CD8-positive, alpha-beta memory T cell (primary cell): ENCODE results near the gene LRRC9. TPM values are rescaled to one million over a fixed set of nuclear protein-coding genes. Genes with fewer than 3 reads are reported as not detected.
"Not testable (repeated sequence)": the region's sequence is repeated elsewhere in the genome, so short reads cannot be mapped to it uniquely, and the experiment has no call there.

Experiments used
- CTCF ChIA-PET: fragments of 350-600 bp; sonication (Branson Sonifier 250); formaldehyde crosslinking; loops from one replicate; lab custom pipeline; 2021; ENCODE audit warnings: antibody characterized with exemption; lab: Charles Lee
- POLR2A ChIA-PET: fragments of 350-600 bp; sonication (Branson Sonifier 250); formaldehyde crosslinking; loops from one replicate; lab custom pipeline; 2021; ENCODE audit warnings: antibody characterized with exemption; lab: Charles Lee
- DNase-seq, 5 donors: peaks; one replicate each; pipeline versions ENCODE4 v3.0.0 to v3.0.0-alpha.2; 2020 to 2022; ENCODE audit warnings: mixed read lengths in 1 of 5
- H3K27ac ChIP-seq: one replicate; pipeline ENCODE4 v1.7.0; 2013; ENCODE audit warnings: low read depth, mild to moderate bottlenecking, low read length, moderate library complexity
- H3K27me3 ChIP-seq: 2 replicates; pipeline ENCODE4 v1.7.0; 2013; ENCODE audit warnings: low read length, mild to moderate bottlenecking; ENCODE audit not compliant: insufficient read depth, poor library complexity, severe bottlenecking
- H3K36me3 ChIP-seq: 2 replicates; pipeline ENCODE4 v1.7.0; 2013; ENCODE audit warnings: mild to moderate bottlenecking, low read length, moderate library complexity; ENCODE audit not compliant: insufficient read depth
- H3K4me1 ChIP-seq: 2 replicates; pipeline ENCODE4 v1.7.0; 2013; ENCODE audit warnings: mild to moderate bottlenecking, low read length, moderate library complexity; ENCODE audit not compliant: insufficient read depth
- H3K4me3 ChIP-seq: 2 replicates; pipeline ENCODE4 v1.7.0; 2013; ENCODE audit warnings: mild to moderate bottlenecking, low read length
- H3K9me3 ChIP-seq: 2 replicates; pipeline ENCODE4 v1.7.0; 2013; ENCODE audit warnings: mild to moderate bottlenecking, low read length
- H3K27ac Mint-ChIP-seq, 8 donors: one replicate each; pipeline ENCODE4 v1.8.0; 2020 to 2021; ENCODE audit warnings: mixed read lengths in 8 of 8, mild to moderate bottlenecking in 6 of 8, inconsistent platforms in 3 of 8, moderate library complexity in 3 of 8
- H3K27me3 Mint-ChIP-seq, 2 donors: one replicate each; pipeline ENCODE4 v1.8.0; 2020 to 2021; ENCODE audit warnings: mixed read lengths in 2 of 2, mild to moderate bottlenecking in 1 of 2, moderate library complexity in 1 of 2
- H3K36me3 Mint-ChIP-seq, 3 donors: one replicate each; pipeline ENCODE4 v1.8.0; 2020 to 2021; ENCODE audit warnings: mixed read lengths in 3 of 3, inconsistent platforms in 1 of 3, mild to moderate bottlenecking in 1 of 3
- H3K4me1 Mint-ChIP-seq, 3 donors: one replicate each; pipeline ENCODE4 v1.8.0; 2020 to 2021; ENCODE audit warnings: mixed read lengths in 3 of 3, inconsistent platforms in 1 of 3, mild to moderate bottlenecking in 1 of 3
- H3K4me3 Mint-ChIP-seq, 7 donors: one replicate each; pipeline ENCODE4 v1.8.0; 2020 to 2021; ENCODE audit warnings: mixed read lengths in 7 of 7, mild to moderate bottlenecking in 6 of 7, moderate library complexity in 4 of 7, inconsistent platforms in 2 of 7
- H3K9me3 Mint-ChIP-seq, 5 donors: one replicate each; pipeline ENCODE4 v1.8.0; 2020 to 2022; ENCODE audit warnings: mixed read lengths in 5 of 5, mild to moderate bottlenecking in 3 of 5, moderate library complexity in 2 of 5, inconsistent platforms in 1 of 5
- polyA plus RNA-seq: library from polyadenylated mRNA; unstranded; fragments of 300-500 nt; fragmentation: Illumina TruSeq; gene quantifications from one replicate; pipeline ENCODE4 v1.2.3, GENCODE V29; 2021
- total RNA-seq, 2 experiments: library from RNA; stranded (reverse); gene quantifications; one replicate each; pipeline ENCODE4 v1.2.3, GENCODE V29; 2021

The LRRC9 gene
- total and polyA plus RNA-seq, 3 experiments from 2014 or later = not detected

DNA sequence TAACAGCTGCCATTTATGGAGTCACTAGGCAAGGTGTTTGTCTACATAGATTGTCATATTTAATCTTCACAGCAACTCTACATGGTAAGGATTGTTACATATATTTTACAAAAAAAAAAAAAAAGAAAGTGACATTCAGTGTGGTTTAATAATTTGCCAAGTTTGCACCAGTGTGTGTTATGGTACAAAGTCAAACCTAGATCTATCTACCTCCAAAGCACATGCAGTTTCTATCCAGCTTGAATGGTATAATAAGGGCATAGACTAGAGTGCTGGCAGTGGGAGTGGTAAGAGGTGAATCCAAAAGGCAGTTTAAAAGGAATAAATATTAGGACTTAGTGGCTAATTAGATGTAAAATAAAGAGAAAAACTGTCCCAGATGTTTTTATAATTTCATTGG is 105.6 kb downstream of the LRRC9 start:
- ChIA-PET POLR2A (no interaction called here), CTCF (no interaction called here)
- H3K4me1 Mint-ChIP-seq = no peaks in the 10 kb centered on the region

DNA sequence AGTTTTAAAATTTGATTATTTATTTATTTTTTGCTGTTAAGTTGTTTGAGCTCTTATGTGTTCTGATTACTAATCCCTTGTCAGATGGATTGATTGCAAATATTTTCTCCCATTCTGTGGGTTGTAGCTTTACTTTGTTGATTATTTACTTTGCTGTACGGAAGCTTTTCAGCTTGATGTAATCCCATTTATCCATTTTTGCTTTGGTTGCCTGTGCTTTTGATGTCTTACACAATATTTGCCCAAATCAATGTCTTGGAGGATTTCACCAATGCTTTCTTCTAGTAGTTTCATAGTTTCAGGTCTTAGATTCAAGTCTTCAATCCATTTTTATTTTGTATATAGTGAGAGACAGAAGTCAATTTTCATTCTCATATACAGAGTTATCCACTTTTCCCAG is 115.2 kb downstream of the LRRC9 start:
- Histone ChIP-seq H3K27ac (no peak overlapping the region), H3K9me3 (no peaks in the 10 kb centered on the region), H3K4me3 (no peak overlapping the region), H3K36me3 (no peaks in the 10 kb centered on the region), H3K4me1 (no peaks in the 10 kb centered on the region), H3K27me3 (no peaks in the 10 kb centered on the region)
- H3K4me1 Mint-ChIP-seq = no peaks in the 10 kb centered on the region
- peaks cover 0 to 10% (median 0%) of the 10 kb centered on the region in 5 donors for H3K9me3 Mint-ChIP-seq
- H3K4me3 Mint-ChIP-seq = no peak overlapping the region
- POLR2A ChIA-PET = no interaction called here
- peaks cover 6 to 22% of the 10 kb centered on the region in 2 donors for H3K27me3 Mint-ChIP-seq
- H3K36me3 Mint-ChIP-seq = peaks cover 0 to 6% (median 0%) of the 10 kb centered on the region in 3 donors
- H3K27ac Mint-ChIP-seq = no peak overlapping the region
- no peak for DNase-seq
- CTCF ChIA-PET = no interaction called here

More for the DNA sequence above, 105.6 kb downstream of the LRRC9 start:
- no peak for DNase-seq
- H3K4me3 Mint-ChIP-seq = no peak overlapping the region
- H3K36me3 Mint-ChIP-seq = no peaks in the 10 kb centered on the region
- H3K9me3 Mint-ChIP-seq = peaks cover 0 to 1% (median 0%) of the 10 kb centered on the region in 5 donors
- H3K4me1 ChIP-seq = no peaks in the 10 kb centered on the region
- H3K4me3 ChIP-seq = no peak overlapping the region
- H3K27me3 Mint-ChIP-seq = peaks cover 7 to 11% of the 10 kb centered on the region in 2 donors
- H3K27ac Mint-ChIP-seq = no peak overlapping the region
- H3K27ac ChIP-seq = no peak overlapping the region
- H3K27me3 ChIP-seq = no peaks in the 10 kb centered on the region
- no peaks in the 10 kb centered on the region for H3K36me3 ChIP-seq
- H3K9me3 ChIP-seq = no peaks in the 10 kb centered on the region

DNA sequence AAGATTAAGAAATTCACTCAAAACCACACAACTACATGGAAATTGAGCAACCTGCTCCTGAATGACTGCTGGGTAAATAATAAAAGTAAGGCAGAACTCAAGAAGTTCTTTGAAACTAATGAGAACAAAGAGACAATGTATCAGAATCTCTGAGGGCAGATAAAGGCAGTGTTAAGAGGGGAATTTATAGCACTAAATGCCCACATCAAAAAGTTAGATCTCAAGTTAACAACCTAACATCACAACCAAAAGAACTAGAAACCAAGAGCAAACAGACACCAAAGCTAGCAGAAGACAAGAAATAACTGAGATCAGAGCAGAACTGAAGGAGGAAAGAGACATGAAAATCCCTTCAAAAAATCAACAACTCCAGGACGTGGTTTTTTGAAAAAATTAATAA is 128.0 kb downstream of the LRRC9 start:
- CTCF ChIA-PET, POLR2A ChIA-PET: not testable (repeated sequence)

DNA sequence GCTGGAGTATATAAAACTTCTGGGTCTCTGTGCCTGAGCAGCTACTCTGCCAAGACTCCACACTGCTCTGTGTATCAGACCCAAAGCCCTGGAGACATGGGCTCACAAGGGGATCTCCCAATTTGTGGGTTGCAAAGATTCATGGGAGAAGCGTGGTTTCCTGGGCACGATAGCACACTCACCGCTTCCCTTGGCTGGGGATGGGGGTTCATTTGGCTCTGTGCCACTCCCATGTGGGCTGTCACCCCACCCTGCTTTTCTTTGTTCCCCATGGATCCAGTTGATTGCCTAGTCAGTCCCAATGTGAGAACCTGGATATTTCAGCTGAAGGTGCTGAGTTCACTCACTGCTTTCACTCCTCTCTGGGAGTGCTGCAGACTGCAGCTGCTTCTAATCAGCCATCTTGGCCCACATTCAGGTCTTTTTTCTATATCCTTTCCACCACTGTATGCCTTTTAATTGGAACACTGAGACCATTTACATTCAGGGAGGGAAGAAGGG is 131.8 kb downstream of the LRRC9 start:
- CTCF ChIA-PET = no interaction called here
- H3K4me1 Mint-ChIP-seq = peaks cover 12 to 21% (median 20%) of the 10 kb centered on the region in 3 donors
- POLR2A ChIA-PET = interaction anchor here (0.6 kb wide), 1 partner anchor 41 kb away, joined by 3 read pairs; no protein-coding TSS in a partner anchor
- H3K4me3 Mint-ChIP-seq = peak overlapping the region in 5 of 7 donors; percentile 12 to 53 (median 42)
- Histone ChIP-seq H3K27ac (no peak overlapping the region), H3K4me3 (no peak overlapping the region), H3K27me3 (no peaks in the 10 kb centered on the region), H3K4me1 (peaks cover 8% of the 10 kb centered on the region), H3K36me3 (no peaks in the 10 kb centered on the region), H3K9me3 (no peaks in the 10 kb centered on the region)
- H3K27ac Mint-ChIP-seq = no peak overlapping the region
- H3K36me3 Mint-ChIP-seq = no peaks in the 10 kb centered on the region
- DNase-seq = peak in 2 of 5 donors; percentile 2 to 44
- H3K27me3 Mint-ChIP-seq = peaks cover 34 to 48% of the 10 kb centered on the region in 2 donors
- H3K9me3 Mint-ChIP-seq = peaks cover 0 to 6% (median 0%) of the 10 kb centered on the region in 5 donors

More for the DNA sequence above, 128.0 kb downstream of the LRRC9 start:
- H3K27ac ChIP-seq, H3K27me3 ChIP-seq, H3K9me3 ChIP-seq, H3K36me3 ChIP-seq, H3K4me3 Mint-ChIP-seq, H3K4me1 ChIP-seq, H3K4me3 ChIP-seq: not testable (repeated sequence)
- peak in 2 of 5 donors; percentile 1 to 55 for DNase-seq
- H3K9me3 Mint-ChIP-seq = peaks cover 12 to 29% (median 20%) of the 10 kb centered on the region in 5 donors
- peaks cover 37 to 62% of the 10 kb centered on the region in 2 donors for H3K27me3 Mint-ChIP-seq
- peak overlapping the region in 1 of 8 donors; percentile 5 for H3K27ac Mint-ChIP-seq
- peaks cover 12 to 21% (median 20%) of the 10 kb centered on the region in 3 donors for H3K4me1 Mint-ChIP-seq
- H3K36me3 Mint-ChIP-seq = peaks cover 0 to 17% (median 1%) of the 10 kb centered on the region in 3 donors

DNA sequence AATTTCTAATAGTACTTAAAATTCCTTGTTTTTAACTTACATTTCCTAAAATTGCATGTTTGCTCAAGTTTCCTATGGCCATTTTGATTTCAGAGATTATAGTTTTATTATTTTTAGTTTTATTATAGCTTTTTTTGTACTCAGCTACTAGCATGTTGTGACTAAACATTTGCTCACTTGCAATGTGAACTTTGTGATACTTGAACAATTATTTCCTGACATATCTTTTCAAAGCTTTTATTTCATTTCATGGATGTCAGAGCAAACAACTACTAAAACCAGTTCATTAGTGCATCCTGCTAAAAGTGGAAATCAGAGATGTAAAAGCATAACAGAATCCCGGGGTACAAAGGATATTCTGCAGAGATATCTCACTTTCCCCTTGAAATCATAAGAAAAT is 138.1 kb downstream of the LRRC9 start:
- Histone ChIP-seq H3K36me3 (no peaks in the 10 kb centered on the region), H3K4me3 (no peak overlapping the region), H3K4me1 (no peaks in the 10 kb centered on the region), H3K9me3 (no peaks in the 10 kb centered on the region), H3K27ac (no peak overlapping the region), H3K27me3 (no peaks in the 10 kb centered on the region)
- CTCF ChIA-PET = no interaction called here
- Mint-ChIP-seq H3K4me1 (no peaks in the 10 kb centered on the region), H3K36me3 (no peaks in the 10 kb centered on the region), H3K9me3 (peaks cover 0 to 5% (median 0%) of the 10 kb centered on the region in 5 donors), H3K4me3 (no peak overlapping the region), H3K27me3 (peaks cover 14 to 45% of the 10 kb centered on the region in 2 donors), H3K27ac (no peak overlapping the region)
- POLR2A ChIA-PET = no interaction called here
- DNase-seq = no peak

DNA sequence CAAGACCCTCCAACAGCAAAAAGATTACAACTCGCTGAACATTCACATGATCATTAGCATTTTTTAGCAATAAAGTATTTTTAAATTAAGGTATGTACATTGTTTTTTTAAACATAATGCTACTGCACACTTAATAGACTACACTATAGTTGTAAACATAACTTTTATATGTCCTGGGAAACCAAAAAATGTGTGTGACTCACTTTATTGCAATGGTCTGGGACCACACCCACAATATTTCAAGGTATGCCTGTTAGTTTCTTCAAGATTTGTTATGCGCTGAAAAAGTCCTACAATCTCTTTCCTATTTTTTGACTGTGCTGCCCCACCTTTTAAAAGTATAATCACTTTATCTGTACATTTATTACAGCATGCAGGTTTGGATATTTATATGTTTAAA is 141.4 kb downstream of the LRRC9 start:
- Mint-ChIP-seq H3K36me3 (no peaks in the 10 kb centered on the region), H3K4me1 (no peaks in the 10 kb centered on the region), H3K27ac (no peak overlapping the region), H3K9me3 (no peaks in the 10 kb centered on the region), H3K4me3 (no peak overlapping the region), H3K27me3 (peaks cover 2 to 28% of the 10 kb centered on the region in 2 donors)
- ChIA-PET CTCF (interaction anchor here (1.4 to 2.1 kb wide), 3 partner anchors 97 to 123 kb away, joined by 6 to 10 read pairs (median 6); partner anchors contain the start of gene DHRS7), POLR2A (no interaction called here)
- H3K27ac ChIP-seq = no peak overlapping the region
- H3K27me3 ChIP-seq = no peaks in the 10 kb centered on the region
- no peaks in the 10 kb centered on the region for H3K9me3 ChIP-seq
- H3K4me1 ChIP-seq = no peaks in the 10 kb centered on the region
- H3K4me3 ChIP-seq = no peak overlapping the region
- DNase-seq = no peak
- H3K36me3 ChIP-seq = no peaks in the 10 kb centered on the region

DNA sequence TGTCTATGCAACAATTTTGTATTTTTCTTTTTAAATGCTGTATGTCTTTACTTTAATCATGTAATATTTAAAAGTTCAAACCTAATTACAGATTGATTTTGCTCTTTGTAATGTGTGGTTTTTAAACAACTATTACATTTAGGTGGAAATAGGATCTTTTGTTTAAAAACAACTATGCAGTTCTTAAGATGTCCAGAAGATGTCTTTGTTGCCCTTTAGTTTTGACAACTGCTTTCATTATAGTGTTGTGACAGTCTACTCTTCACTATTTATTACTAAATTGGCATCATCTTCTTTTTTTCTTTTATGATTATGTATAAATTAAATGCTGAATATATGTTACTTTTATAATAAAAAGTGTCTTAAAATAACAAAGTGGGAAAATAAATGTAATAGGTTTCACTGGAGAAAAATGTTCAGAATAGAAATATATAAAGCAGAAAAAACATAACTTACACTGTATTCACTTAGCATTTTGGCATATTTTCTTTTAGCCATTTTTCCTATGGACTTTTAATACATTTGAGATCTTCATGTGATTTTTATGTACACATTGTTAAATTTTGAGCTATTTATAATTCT is 144.6 kb downstream of the LRRC9 start:
- no peak overlapping the region for H3K27ac Mint-ChIP-seq
- CTCF ChIA-PET = interaction anchor here (0.6 to 4.9 kb wide), 8 partner anchors 10 to 936 kb away, joined by 3 to 71 read pairs (median 4); partner anchors contain the start of genes DHRS7 and PCNX4
- Histone ChIP-seq H3K9me3 (no peaks in the 10 kb centered on the region), H3K27me3 (no peaks in the 10 kb centered on the region), H3K36me3 (no peaks in the 10 kb centered on the region), H3K4me3 (no peak overlapping the region), H3K27ac (no peak overlapping the region), H3K4me1 (no peaks in the 10 kb centered on the region)
- H3K9me3 Mint-ChIP-seq = no peaks in the 10 kb centered on the region
- no peaks in the 10 kb centered on the region for H3K36me3 Mint-ChIP-seq
- H3K4me3 Mint-ChIP-seq = no peak overlapping the region
- H3K27me3 Mint-ChIP-seq = peaks cover 2 to 17% of the 10 kb centered on the region in 2 donors
- POLR2A ChIA-PET = no interaction called here
- H3K4me1 Mint-ChIP-seq = no peaks in the 10 kb centered on the region
- peak in 2 of 5 donors; percentile 23 to 29 for DNase-seq

DNA sequence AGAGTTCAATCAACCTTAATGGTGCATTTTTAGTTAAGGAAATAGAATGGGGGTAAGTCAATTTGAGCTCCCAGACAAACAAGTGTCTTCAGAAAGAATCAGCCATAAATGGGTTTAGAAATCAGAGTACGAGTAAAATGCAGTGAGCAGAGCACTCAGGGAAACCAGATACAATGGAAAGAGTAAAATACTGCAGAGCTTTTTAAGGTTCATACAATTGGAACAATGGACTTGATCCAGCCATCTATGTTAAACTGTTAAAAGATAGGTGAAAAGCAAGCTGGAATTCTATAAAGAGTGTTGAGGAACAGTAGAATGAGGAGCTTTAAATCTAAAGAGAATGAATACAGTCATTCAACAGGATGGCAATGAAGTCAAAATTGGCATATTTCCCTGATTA is 147.9 kb downstream of the LRRC9 start:
- Mint-ChIP-seq H3K4me1 (no peaks in the 10 kb centered on the region), H3K27ac (no peak overlapping the region), H3K9me3 (no peaks in the 10 kb centered on the region), H3K27me3 (no peaks in the 10 kb centered on the region), H3K4me3 (no peak overlapping the region), H3K36me3 (no peaks in the 10 kb centered on the region)
- Histone ChIP-seq H3K4me3 (no peak overlapping the region), H3K27me3 (no peaks in the 10 kb centered on the region), H3K9me3 (no peaks in the 10 kb centered on the region), H3K36me3 (no peaks in the 10 kb centered on the region), H3K4me1 (no peaks in the 10 kb centered on the region), H3K27ac (no peak overlapping the region)
- CTCF ChIA-PET = interaction anchor here (1.7 to 4.9 kb wide), 3 partner anchors 96 to 264 kb away, joined by 4 to 71 read pairs (median 23); partner anchors contain the start of gene DHRS7
- no peak for DNase-seq
- POLR2A ChIA-PET = no interaction called here
